Smooth muscle cell of the coronary artery (primary cell): Measurements from ENCODE around the gene TUBB6. TPM values are rescaled to one million over a fixed set of nuclear protein-coding genes. Genes with fewer than 3 reads are reported as not detected.

ENCODE experiments used
- total RNA-seq: library from RNA; depleted of rRNA; stranded (reverse); fragments of >200 nt; gene quantifications from 2 replicates; pipeline ENCODE4 v1.2.3, GENCODE V29; 2014; ENCODE audit warnings: low replicate concordance

TUBB6 gene
- total RNA-seq: 454 and 821 TPM in 2 replicates

GRCh38 chr18:12307701-12308385, at the start of gene TUBB6:
TSS of gene TUBB6 (plus strand) at chr18:12308241. CDS start at chr18:12308293, 52 bp downstream.

Other genes with a start within 250 kb of the TUBB6 start
- gene ANKRD62, start 214.4 kb upstream of the TUBB6 start, total RNA-seq: not detected in 2 replicates
- gene CIDEA, start 53.9 kb upstream of the TUBB6 start, total RNA-seq: not detected in 2 replicates
- gene AFG3L2, start 69.0 kb downstream of the TUBB6 start, total RNA-seq: 29.3 and 37.1 TPM in 2 replicates
- gene PRELID3A, start 99.7 kb downstream of the TUBB6 start, total RNA-seq: 5.1 and 6.4 TPM in 2 replicates